Smooth muscle cell (in vitro differentiated cells): Measurements from ENCODE around the gene MATN4. TPM values are rescaled to one million over a fixed set of nuclear protein-coding genes. Genes with fewer than 3 reads are reported as not detected.
A peak's percentile ranks its signal among the peaks of the same experiment; 100 is the strongest.

Experiments used
- DNase-seq: peaks from one replicate; lab custom pipeline; 2025; ENCODE audit not compliant: unreplicated experiment; lab: John Stamatoyannopoulos, UW
- H2AFZ ChIP-seq: fragments of 200-600 bp; sonication (generic); 2 replicates; pipeline ENCODE4 v1.6.0; 2016; ENCODE audit warnings: antibody characterized with exemption, low read depth, mild to moderate bottlenecking
- H3F3A ChIP-seq: fragments of 200-600 bp; sonication (generic); 2 replicates; pipeline ENCODE4 v1.6.0; 2017; ENCODE audit warnings: antibody characterized with exemption, low read depth
- H3K27ac ChIP-seq: fragments of 200-600 bp; sonication (generic); 2 replicates; pipeline ENCODE4 v1.5.1; 2016; ENCODE audit warnings: low read depth, mild to moderate bottlenecking
- H3K27me3 ChIP-seq: fragments of 200-600 bp; sonication (generic); 2 replicates; pipeline ENCODE4 v1.6.1; 2016; ENCODE audit warnings: low read depth, mild to moderate bottlenecking
- H3K36me3 ChIP-seq: fragments of 200-600 bp; sonication (generic); 2 replicates; pipeline ENCODE4 v1.5.1; 2016; ENCODE audit warnings: low read depth
- H3K4me1 ChIP-seq: fragments of 200-600 bp; sonication (generic); 2 replicates; pipeline ENCODE4 v1.5.1; 2016; ENCODE audit warnings: low read depth
- H3K4me2 ChIP-seq: fragments of 200-600 bp; sonication (generic); 2 replicates; pipeline ENCODE4 v1.6.0; 2016; ENCODE audit warnings: mild to moderate bottlenecking
- H3K4me3 ChIP-seq: fragments of 200-600 bp; sonication (generic); 2 replicates; pipeline ENCODE4 v1.5.1; 2016; ENCODE audit warnings: mild to moderate bottlenecking
- H3K79me2 ChIP-seq: fragments of 200-600 bp; sonication (generic); 2 replicates; pipeline ENCODE4 v1.6.0; 2016; ENCODE audit warnings: low read depth, mild to moderate bottlenecking
- H3K9ac ChIP-seq: fragments of 200-600 bp; sonication (generic); 2 replicates; pipeline ENCODE4 v1.6.0; 2016; ENCODE audit warnings: low read depth
- H3K9me3 ChIP-seq: fragments of 200-600 bp; sonication (generic); replicated peaks from 2 replicates; pipeline ENCODE4 v1.5.1; 2016; ENCODE audit warnings: low read depth
- H4K20me1 ChIP-seq: fragments of 200-600 bp; sonication (generic); 2 replicates; pipeline ENCODE4 v1.6.0; 2016; ENCODE audit warnings: low read depth
- CTCF ChIP-seq: fragments of 200-600 bp; sonication (generic); IDR thresholded peaks from 2 replicates; pipeline ENCODE4 v1.5.1; 2017; ENCODE audit warnings: borderline replicate concordance, mild to moderate bottlenecking, antibody characterized with exemption; ENCODE audit not compliant: insufficient read depth, poor library complexity, severe bottlenecking
- WGBS: methylation state at CpG from one replicate; pipeline ENCODE4 v1.1.7; 2016; ENCODE audit warnings: low lambda C conversion rate; 5-methylcytosine and 5-hydroxymethylcytosine counted together
- polyA plus RNA-seq: library from polyadenylated mRNA; unstranded; fragments of >200 nt; fragmentation: Nextera tagmentation; extraction: Ambion mirVana; gene quantifications from 2 replicates; pipeline ENCODE4 v1.2.1, GENCODE V29; 2016
- total RNA-seq: library from RNA; depleted of rRNA; stranded (reverse); fragments of >200 nt; gene quantifications from 2 replicates; pipeline ENCODE4 v1.2.3, GENCODE V29; 2014

The MATN4 gene
- total and polyA plus RNA-seq, 2 experiments from 2014 or later: not detected

DNA sequence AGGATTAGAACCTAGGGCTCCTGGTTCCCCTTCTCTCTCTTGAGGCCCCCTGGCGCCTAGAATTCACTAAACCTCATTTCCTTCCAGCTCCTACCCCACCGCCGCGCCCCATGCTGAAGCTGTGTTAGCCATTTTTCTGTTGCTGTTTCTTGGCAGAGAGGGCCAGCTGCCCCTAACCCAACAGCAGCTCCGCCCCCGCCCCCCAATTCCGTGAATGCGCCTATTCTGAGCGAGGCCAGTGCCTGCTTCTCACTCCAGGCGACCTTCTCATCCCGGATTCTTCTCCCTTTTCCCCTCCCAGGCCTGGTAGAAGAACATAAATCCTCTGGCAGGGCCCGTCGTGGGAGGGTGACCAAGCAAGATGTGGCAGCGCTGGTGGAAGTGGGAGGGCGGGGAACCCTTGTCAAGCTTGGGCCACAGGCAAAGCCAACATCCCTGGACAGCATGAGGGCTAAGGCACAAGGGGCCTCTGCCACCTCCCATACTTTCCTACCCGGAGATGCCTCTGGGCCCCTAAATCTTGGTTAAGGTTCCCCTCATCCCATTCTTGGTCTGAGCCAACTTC lies 941 bp downstream of the MATN4 start:
- Histone ChIP-seq H3F3A (no peaks in the 10 kb centered on the region), H4K20me1 (no peaks in the 10 kb centered on the region), H3K27ac (no peak overlapping the region), H3K9me3 (no peaks in the 10 kb centered on the region), H3K4me2 (no peak overlapping the region), H3K27me3 (no peaks in the 10 kb centered on the region), H3K4me1 (no peaks in the 10 kb centered on the region), H2AFZ (no peak overlapping the region), H3K79me2 (no peaks in the 10 kb centered on the region), H3K4me3 (no peak overlapping the region), H3K36me3 (no peaks in the 10 kb centered on the region), H3K9ac (no peak overlapping the region)
- no peak for DNase-seq
- 85% methylated on average over 16 of the region's 16 CpGs for WGBS
- no peak for TF ChIP-seq CTCF

GRCh38 chr20:45306431-45306982 lies 1.6 kb downstream of the MATN4 start, which contains the start of gene RBPJL:
Gene RBPJL (plus strand): TSS chr20:45306840. CDS start chr20:45306923, 83 bp downstream.
- Histone ChIP-seq H3K36me3 (no peaks in the 10 kb centered on the region), H3K79me2 (no peaks in the 10 kb centered on the region), H2AFZ (no peak within 1 kb of the TSS), H3K9ac (no peak within 1 kb of the TSS), H3K4me3 (no peak within 1 kb of the TSS), H3K4me1 (no peaks in the 10 kb centered on the region), H3F3A (no peaks in the 10 kb centered on the region), H4K20me1 (no peaks in the 10 kb centered on the region), H3K9me3 (no peaks in the 10 kb centered on the region), H3K27ac (no peak within 1 kb of the TSS), H3K27me3 (no peaks in the 10 kb centered on the region), H3K4me2 (no peak within 1 kb of the TSS)
- DNase-seq: no peak
- WGBS: 42% methylated on average over 37 of the region's 41 CpGs
- TF ChIP-seq CTCF: peak; percentile 86

GRCh38 chr20:45305262-45305661 lies 2.8 kb downstream of the MATN4 start:
- no peaks in the 10 kb centered on the region for H4K20me1 ChIP-seq
- H3K4me1 ChIP-seq: no peaks in the 10 kb centered on the region
- no peak overlapping the region for H3K9ac ChIP-seq
- H3K9me3 ChIP-seq: no peaks in the 10 kb centered on the region
- H3K36me3 ChIP-seq: no peaks in the 10 kb centered on the region
- H3K4me3 ChIP-seq: no peak overlapping the region
- WGBS: 85% methylated on average over 4 of the region's 4 CpGs
- no peak overlapping the region for H3K27ac ChIP-seq
- H3F3A ChIP-seq: no peaks in the 10 kb centered on the region
- no peak for TF ChIP-seq CTCF
- no peaks in the 10 kb centered on the region for H3K27me3 ChIP-seq
- no peak overlapping the region for H3K4me2 ChIP-seq
- H3K79me2 ChIP-seq: no peaks in the 10 kb centered on the region
- H2AFZ ChIP-seq: no peak overlapping the region
- DNase-seq: no peak
